ENCODE measurements around the gene NSMCE4A. TPM values are rescaled to one million over a fixed set of nuclear protein-coding genes. Genes with fewer than 3 reads are reported as not detected.
"Not testable (repeated sequence)": the region's sequence is repeated elsewhere in the genome, so short reads cannot be mapped to it uniquely, and the experiment has no call there.

The NSMCE4A gene
- total RNA-seq, 3 donors from 2014 or later, result 50.2 to 69.8 (median 62.2) TPM

GRCh38 chr10:121941532-121941931 is 33.5 kb downstream of the NSMCE4A start:
- Histone ChIP-seq H3K9me3 (no peaks in the 10 kb centered on the region), H3K4me1 (ENCODE audit: low read depth) (no peaks in the 10 kb centered on the region), H3K36me3 (ENCODE audit: low read depth) (no peaks in the 10 kb centered on the region), H3K4me3 (no peak overlapping the region)
- ATAC-seq, result no peak
- TF ChIP-seq CTCF (IDR thresholded peaks at IDR 0.05), result no peak
- DNase-seq, result no peak
- intact Hi-C loops (cut with DNase I, micrococcal nuclease), result no loop called here

GRCh38 chr10:121936295-121936694 is 38.7 kb downstream of the NSMCE4A start:
- H3K4me3 ChIP-seq, result no peak overlapping the region
- H3K36me3 ChIP-seq (ENCODE audit: low read depth), result no peaks in the 10 kb centered on the region
- no peak for TF ChIP-seq CTCF (IDR thresholded peaks at IDR 0.05)
- H3K9me3 ChIP-seq, result no peaks in the 10 kb centered on the region
- no peak for DNase-seq
- intact Hi-C loops (cut with DNase I, micrococcal nuclease), result no loop called here
- peak; percentile 5 for ATAC-seq
- H3K4me1 ChIP-seq (ENCODE audit: low read depth), result peaks cover 12% of the 10 kb centered on the region

- intact Hi-C loops (cut with DNase I, micrococcal nuclease), result no loop called here
- peaks cover 18% of the 10 kb centered on the region for H3K4me1 ChIP-seq (ENCODE audit: low read depth)
- DNase-seq, result peak; percentile 78 to 84 (median 80)
- ATAC-seq, result peak; percentile 99
- H3K9me3 ChIP-seq, result no peaks in the 10 kb centered on the region
- H3K4me3 ChIP-seq, result no peak overlapping the region
- TF ChIP-seq CTCF (IDR thresholded peaks at IDR 0.05), result no peak
- no peaks in the 10 kb centered on the region for H3K36me3 ChIP-seq (ENCODE audit: low read depth)
Measured at GRCh38 chr10:121935702-121936101, 39.3 kb downstream of the NSMCE4A start.

- ATAC-seq; H3K36me3 ChIP-seq (ENCODE audit: low read depth); H3K9me3 ChIP-seq; H3K4me3 ChIP-seq; intact Hi-C loops (cut with DNase I, micrococcal nuclease); DNase-seq: not testable (repeated sequence)
- H3K4me1 ChIP-seq (ENCODE audit: low read depth), result peaks cover 45% of the 10 kb centered on the region
Measured at GRCh38 chr10:121930268-121931085, 44.5 kb downstream of the NSMCE4A start.

- H3K4me1 ChIP-seq (ENCODE audit: low read depth), result peaks cover 40% of the 10 kb centered on the region
- H3K9me3 ChIP-seq; H3K36me3 ChIP-seq (ENCODE audit: low read depth); H3K4me3 ChIP-seq; intact Hi-C loops (cut with DNase I, micrococcal nuclease); ATAC-seq: not testable (repeated sequence)
- DNase-seq, result peak in 1 of 3 donors; percentile 68
Measured at GRCh38 chr10:121929585-121930267, 45.3 kb downstream of the NSMCE4A start.

GRCh38 chr10:121928528-121928884 is 46.5 kb downstream of the NSMCE4A start:
- Histone ChIP-seq H3K4me3 (peak overlapping the region; percentile 96), H3K4me1 (ENCODE audit: low read depth) (peaks cover 40% of the 10 kb centered on the region), H3K9me3 (no peaks in the 10 kb centered on the region), H3K36me3 (ENCODE audit: low read depth) (no peaks in the 10 kb centered on the region)
- peak in 1 of 3 donors; percentile 62 for DNase-seq
- intact Hi-C loops (cut with DNase I, micrococcal nuclease), result no loop called here
- peak; percentile 22 for ATAC-seq
- no peak for TF ChIP-seq CTCF (IDR thresholded peaks at IDR 0.05)
